ENCODE measurements around the gene MCRS1. TPM values are rescaled to one million over a fixed set of nuclear protein-coding genes. Genes with fewer than 3 reads are reported as not detected.
A peak's percentile ranks its signal among the peaks of the same experiment; 100 is the strongest.

MCRS1 gene
- total RNA-seq, 4 donors from 2014 or later, result 42.4 to 73.6 (median 61.1) TPM

- Histone ChIP-seq H3K4me1 (peaks cover 32% of the 10 kb centered on the region), H3K27me3 (peaks cover 34% of the 10 kb centered on the region), H3K9me3 (no peaks in the 10 kb centered on the region), H3K36me3 (no peaks in the 10 kb centered on the region), H3K27ac (no peak overlapping the region), H3K4me3 (no peak overlapping the region)
- DNase-seq (ENCODE audit: low spot score in 2 of 2), result no peak
- WGBS, result 86% methylated on average over 7 of the region's 7 CpGs
- TF ChIP-seq CTCF (IDR thresholded peaks at IDR 0.05), result no peak
- TF ChIP-seq EP300 (IDR thresholded peaks at IDR 0.05), result no peak
- no peak for TF ChIP-seq POLR2AphosphoS5 (IDR thresholded peaks at IDR 0.05)
- TF ChIP-seq POLR2A (IDR thresholded peaks at IDR 0.05), result no peak
Observed at GRCh38 chr12:49541911-49542505, 25.9 kb downstream of the MCRS1 start.

GRCh38 chr12:49541140-49541861, 26.6 kb downstream of the MCRS1 start:
- Histone ChIP-seq H3K27me3 (peaks cover 31% of the 10 kb centered on the region), H3K9me3 (no peaks in the 10 kb centered on the region), H3K4me1 (peaks cover 32% of the 10 kb centered on the region), H3K36me3 (no peaks in the 10 kb centered on the region), H3K4me3 (no peak overlapping the region), H3K27ac (no peak overlapping the region)
- TF ChIP-seq POLR2A (IDR thresholded peaks at IDR 0.05) (no peak), CTCF (IDR thresholded peaks at IDR 0.05) (no peak), POLR2AphosphoS5 (IDR thresholded peaks at IDR 0.05) (no peak), EP300 (IDR thresholded peaks at IDR 0.05) (no peak)
- DNase-seq (ENCODE audit: low spot score in 2 of 2), result no peak
- WGBS, result 76% methylated on average over 18 of the region's 18 CpGs

- H3K27me3 ChIP-seq, result peaks cover 31% of the 10 kb centered on the region
- WGBS, result 81% methylated on average over 9 of the region's 21 CpGs
- DNase-seq (ENCODE audit: low spot score in 2 of 2), result no peak
Observed at GRCh38 chr12:49540229-49541139, 27.5 kb downstream of the MCRS1 start.

DNA sequence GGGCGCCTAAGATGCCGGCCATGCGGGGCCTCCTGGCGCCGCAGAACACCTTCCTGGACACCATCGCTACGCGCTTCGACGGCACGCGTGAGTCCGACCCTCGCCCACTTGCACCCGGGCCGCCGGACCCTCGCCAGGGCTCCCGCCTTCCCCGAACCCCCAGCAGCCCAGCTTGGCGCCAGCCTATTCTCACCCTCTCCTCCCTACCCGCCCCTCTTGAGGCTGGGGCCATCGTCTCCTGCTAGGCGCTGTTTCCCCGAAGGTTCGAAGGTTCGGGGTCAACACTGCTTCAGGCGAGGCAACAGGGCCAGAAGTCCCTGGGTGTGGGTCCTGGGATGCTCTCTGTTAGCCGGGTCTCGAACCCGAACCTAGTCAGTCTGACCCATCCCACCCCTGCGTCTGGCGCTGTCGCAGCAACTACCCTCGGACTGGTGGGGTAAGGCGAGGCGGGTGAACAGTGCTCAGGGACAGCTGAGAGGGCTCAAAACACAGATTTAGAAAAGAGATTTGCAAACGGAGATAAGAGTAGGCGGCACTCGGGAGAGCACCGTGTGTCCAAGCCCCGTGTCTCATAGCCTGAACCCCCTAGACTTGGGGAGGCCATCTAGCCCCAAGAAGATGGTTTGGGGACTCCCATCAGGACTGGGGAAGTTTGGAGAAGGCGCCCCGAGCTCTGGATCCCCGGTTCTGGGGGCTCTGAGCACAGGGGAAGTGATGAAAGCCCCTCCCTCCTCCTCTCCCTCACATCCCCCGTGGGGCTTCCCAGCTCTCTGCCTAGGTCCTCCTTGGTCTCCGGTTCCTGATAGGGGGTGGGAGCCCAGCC, 28.3 kb downstream of the MCRS1 start:
- 17% methylated on average over 25 of the region's 47 CpGs for WGBS
- H3K36me3 ChIP-seq, result no peaks in the 10 kb centered on the region
- H3K27ac ChIP-seq, result no peak overlapping the region
- no peak for DNase-seq (ENCODE audit: low spot score in 2 of 2)
- H3K4me3 ChIP-seq, result peak overlapping the region; percentile 60
- TF ChIP-seq POLR2AphosphoS5 (IDR thresholded peaks at IDR 0.05), result no peak
- no peak for TF ChIP-seq POLR2A (IDR thresholded peaks at IDR 0.05)
- H3K4me1 ChIP-seq, result peaks cover 34% of the 10 kb centered on the region
- H3K9me3 ChIP-seq, result no peaks in the 10 kb centered on the region
- peaks cover 31% of the 10 kb centered on the region for H3K27me3 ChIP-seq

More at GRCh38 chr12:49540229-49541139, 27.5 kb downstream of the MCRS1 start:
- Histone ChIP-seq H3K36me3 (no peaks in the 10 kb centered on the region), H3K27ac (no peak overlapping the region), H3K9me3 (no peaks in the 10 kb centered on the region), H3K4me3 (no peak overlapping the region), H3K4me1 (peaks cover 34% of the 10 kb centered on the region)
- TF ChIP-seq EP300 (IDR thresholded peaks at IDR 0.05) (no peak), POLR2A (IDR thresholded peaks at IDR 0.05) (no peak), CTCF (IDR thresholded peaks at IDR 0.05) (no peak), POLR2AphosphoS5 (IDR thresholded peaks at IDR 0.05) (no peak)
